ENCODE measurements around the gene COPB2.

DNA sequence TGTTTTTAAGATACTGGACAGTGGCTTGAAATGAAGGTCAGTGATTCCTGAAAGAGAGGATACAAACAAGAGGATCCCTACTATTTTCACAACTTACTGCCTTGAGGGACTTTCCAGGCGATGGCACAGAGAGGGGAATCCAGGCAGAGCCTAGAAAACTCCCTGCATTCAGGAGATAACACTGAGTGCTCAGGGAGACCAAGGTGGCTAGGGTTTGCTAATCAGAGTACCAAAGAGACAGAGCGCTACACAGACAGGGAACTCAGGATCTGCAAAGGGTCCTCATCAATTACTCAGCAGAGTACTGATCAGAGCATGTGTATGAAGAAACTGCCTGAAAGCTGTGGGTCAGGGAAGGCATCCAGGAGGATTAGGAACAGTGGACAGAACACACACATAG, 57.4 kb downstream of the COPB2 start:
- TF ChIP-seq POLR2AphosphoS5 (IDR thresholded peaks at IDR 0.05) (no peak), POLR2A (IDR thresholded peaks at IDR 0.05) (no peak), EP300 (IDR thresholded peaks at IDR 0.05) (no peak)
- TF ChIP-seq, protein P1, sequence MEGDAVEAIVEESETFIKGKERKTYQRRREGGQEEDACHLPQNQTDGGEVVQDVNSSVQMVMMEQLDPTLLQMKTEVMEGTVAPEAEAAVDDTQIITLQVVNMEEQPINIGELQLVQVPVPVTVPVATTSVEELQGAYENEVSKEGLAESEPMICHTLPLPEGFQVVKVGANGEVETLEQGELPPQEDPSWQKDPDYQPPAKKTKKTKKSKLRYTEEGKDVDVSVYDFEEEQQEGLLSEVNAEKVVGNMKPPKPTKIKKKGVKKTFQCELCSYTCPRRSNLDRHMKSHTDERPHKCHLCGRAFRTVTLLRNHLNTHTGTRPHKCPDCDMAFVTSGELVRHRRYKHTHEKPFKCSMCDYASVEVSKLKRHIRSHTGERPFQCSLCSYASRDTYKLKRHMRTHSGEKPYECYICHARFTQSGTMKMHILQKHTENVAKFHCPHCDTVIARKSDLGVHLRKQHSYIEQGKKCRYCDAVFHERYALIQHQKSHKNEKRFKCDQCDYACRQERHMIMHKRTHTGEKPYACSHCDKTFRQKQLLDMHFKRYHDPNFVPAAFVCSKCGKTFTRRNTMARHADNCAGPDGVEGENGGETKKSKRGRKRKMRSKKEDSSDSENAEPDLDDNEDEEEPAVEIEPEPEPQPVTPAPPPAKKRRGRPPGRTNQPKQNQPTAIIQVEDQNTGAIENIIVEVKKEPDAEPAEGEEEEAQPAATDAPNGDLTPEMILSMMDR (IDR thresholded peaks at IDR 0.05): no peak

All from gastroesophageal sphincter (tissue), 3 donors.